ENCODE results near the gene GOLGA1.

The GOLGA1 gene

DNA sequence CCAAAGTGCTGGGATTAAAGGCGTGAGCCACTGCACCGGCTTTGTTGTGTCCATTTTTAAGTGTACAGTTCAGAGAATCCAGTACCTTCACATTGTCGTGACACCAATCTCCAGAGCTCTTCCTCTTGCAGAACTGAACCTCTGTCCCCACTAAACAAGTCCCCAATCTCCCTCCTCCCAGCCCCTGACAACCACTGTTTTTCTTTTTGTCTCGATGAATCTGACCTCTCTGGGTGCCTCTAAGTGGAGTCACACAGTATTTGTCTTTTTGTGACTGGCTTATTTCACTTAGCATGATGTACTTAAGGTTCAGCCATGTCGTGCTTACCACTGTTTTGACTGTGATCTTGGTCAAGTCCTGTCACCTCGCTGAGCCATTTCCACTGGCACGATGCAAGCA is 86.1 kb downstream of the GOLGA1 start:
- TF ChIP-seq FOXP2 (optimal IDR thresholded peaks at IDR 0.05; ENCODE audit: borderline replicate concordance, extremely low read depth, extremely low read length, insufficient read depth) (no peak), SIN3A (IDR thresholded peaks at IDR 0.05; ENCODE audit: borderline replicate concordance, insufficient read depth, low read length) (no peak), TAF1 (IDR thresholded peaks at IDR 0.05; ENCODE audit: borderline replicate concordance, insufficient read depth, low read length) (no peak), POLR2AphosphoS5 (IDR thresholded peaks at IDR 0.05; ENCODE audit: low read depth, low read length) (no peak), REST (IDR thresholded peaks at IDR 0.05; ENCODE audit: insufficient read depth in 1 of 2, low read depth in 2 of 2, low read length in 2 of 2) (no peak)

- TF ChIP-seq REST (IDR thresholded peaks at IDR 0.05; ENCODE audit: insufficient read depth in 1 of 2, low read depth in 2 of 2, low read length in 2 of 2) (no peak), SIN3A (IDR thresholded peaks at IDR 0.05; ENCODE audit: borderline replicate concordance, insufficient read depth, low read length) (no peak), TAF1 (IDR thresholded peaks at IDR 0.05; ENCODE audit: borderline replicate concordance, insufficient read depth, low read length) (no peak), FOXP2 (optimal IDR thresholded peaks at IDR 0.05; ENCODE audit: borderline replicate concordance, extremely low read depth, extremely low read length, insufficient read depth) (no peak), POLR2AphosphoS5 (IDR thresholded peaks at IDR 0.05; ENCODE audit: low read depth, low read length) (no peak)
These were observed 86.7 kb downstream of the GOLGA1 start for GRCh38 chr9:124854161-124854560.

GRCh38 chr9:124853605-124854143 is 87.2 kb downstream of the GOLGA1 start:
- TF ChIP-seq POLR2AphosphoS5 (IDR thresholded peaks at IDR 0.05; ENCODE audit: low read depth, low read length), result no peak
- no peak for TF ChIP-seq SIN3A (IDR thresholded peaks at IDR 0.05; ENCODE audit: borderline replicate concordance, insufficient read depth, low read length)

- no peak for TF ChIP-seq TAF1 (IDR thresholded peaks at IDR 0.05; ENCODE audit: borderline replicate concordance, insufficient read depth, low read length)
- no peak for TF ChIP-seq REST (IDR thresholded peaks at IDR 0.05; ENCODE audit: insufficient read depth in 1 of 2, low read depth in 2 of 2, low read length in 2 of 2)
- no peak for TF ChIP-seq POLR2AphosphoS5 (IDR thresholded peaks at IDR 0.05; ENCODE audit: low read depth, low read length)
- TF ChIP-seq FOXP2 (optimal IDR thresholded peaks at IDR 0.05; ENCODE audit: borderline replicate concordance, extremely low read depth, extremely low read length, insufficient read depth), result no peak
- 0 out of 2 replicates have a peak, but pooled peaks have one; percentile 28 for TF ChIP-seq SIN3A (IDR thresholded peaks at IDR 0.05; ENCODE audit: borderline replicate concordance, insufficient read depth, low read length)
These were observed 87.9 kb downstream of the GOLGA1 start, which contains the start of gene WDR38 for GRCh38 chr9:124852829-124853531. WDR38 (plus strand) TSS chr9:124853460; CDS start chr9:124853532, 72 bp downstream.

GRCh38 chr9:124852121-124852828 is 88.6 kb downstream of the GOLGA1 start:
- TF ChIP-seq SIN3A (IDR thresholded peaks at IDR 0.05; ENCODE audit: borderline replicate concordance, insufficient read depth, low read length) (no peak), TAF1 (IDR thresholded peaks at IDR 0.05; ENCODE audit: borderline replicate concordance, insufficient read depth, low read length) (no peak), POLR2AphosphoS5 (IDR thresholded peaks at IDR 0.05; ENCODE audit: low read depth, low read length) (no peak), FOXP2 (optimal IDR thresholded peaks at IDR 0.05; ENCODE audit: borderline replicate concordance, extremely low read depth, extremely low read length, insufficient read depth) (no peak), REST (IDR thresholded peaks at IDR 0.05; ENCODE audit: insufficient read depth in 1 of 2, low read depth in 2 of 2, low read length in 2 of 2) (no peak)
